ENCODE measurements around the gene AFMID.
"Not testable (repeated sequence)": the region's sequence is repeated elsewhere in the genome, so short reads cannot be mapped to it uniquely, and the experiment has no call there.

AFMID gene

GRCh38 chr17:78224231-78225087 lies 37.3 kb downstream of the AFMID start:
- DNase-seq: no peak

GRCh38 chr17:78225088-78225865 lies 38.1 kb downstream of the AFMID start:
- DNase-seq: no peak

- DNase-seq: no peak
Measured at GRCh38 chr17:78226055-78226758, 39.0 kb downstream of the AFMID start.

GRCh38 chr17:78226759-78227454 lies 39.7 kb downstream of the AFMID start:
- no peak for DNase-seq

- DNase-seq: no peak
Measured at GRCh38 chr17:78227455-78227916, 40.3 kb downstream of the AFMID start.

GRCh38 chr17:78228176-78228575 lies 41.0 kb downstream of the AFMID start:
- DNase-seq: no peak

GRCh38 chr17:78230252-78230962 lies 43.2 kb downstream of the AFMID start:
- no peak for DNase-seq

GRCh38 chr17:78230996-78231935 lies 44.1 kb downstream of the AFMID start, which contains the start of gene TMEM235:
TMEM235 (plus strand) TSS chr17:78231631; CDS start chr17:78232024, 393 bp downstream.
- no peak for DNase-seq

GRCh38 chr17:78231991-78232858 lies 45.1 kb downstream of the AFMID start:
- no peak for DNase-seq

- no peak for DNase-seq
Measured at GRCh38 chr17:78232859-78233173, 45.7 kb downstream of the AFMID start.

- DNase-seq: no peak
Measured at GRCh38 chr17:78233678-78234077, 46.5 kb downstream of the AFMID start.

GRCh38 chr17:78234261-78234865 lies 47.2 kb downstream of the AFMID start:
- no peak for DNase-seq

- DNase-seq: not testable (repeated sequence)
Measured at GRCh38 chr17:78235022-78235421, 47.9 kb downstream of the AFMID start.

GRCh38 chr17:78235885-78236284 lies 48.7 kb downstream of the AFMID start:
- no peak for DNase-seq

GRCh38 chr17:78236362-78237127 lies 49.4 kb downstream of the AFMID start:
- DNase-seq: no peak

GRCh38 chr17:78237401-78238012 lies 50.3 kb downstream of the AFMID start:
- DNase-seq: no peak

- DNase-seq: no peak
Measured at GRCh38 chr17:78238823-78239488, 51.8 kb downstream of the AFMID start.
